Activated CD4-positive, alpha-beta memory T cell treated with anti-CD3 and anti-CD28 coated beads for 36 hours (primary cell): Measurements from ENCODE around the gene FBXO38. TPM values are rescaled to one million over a fixed set of nuclear protein-coding genes. Genes with fewer than 3 reads are reported as not detected.

Experiments
- CTCF ChIA-PET: fragments of 350-600 bp; sonication (Branson Sonifier 250); formaldehyde crosslinking; loops from one replicate; lab custom pipeline; 2021; ENCODE audit warnings: antibody characterized with exemption, inconsistent platforms; lab: Charles Lee
- POLR2A ChIA-PET: fragments of 350-600 bp; sonication (Branson Sonifier 250); formaldehyde crosslinking; loops from one replicate; lab custom pipeline; 2021; ENCODE audit warnings: antibody characterized with exemption; lab: Charles Lee
- DNase-seq: peaks from one replicate; pipeline ENCODE4 v3.0.0-alpha.2; 2020
- H3K27ac Mint-ChIP-seq: one replicate; pipeline ENCODE4 v1.8.0; 2021; ENCODE audit warnings: mixed read lengths
- H3K27me3 Mint-ChIP-seq: one replicate; pipeline ENCODE4 v1.8.0; 2021; ENCODE audit warnings: mixed read lengths
- H3K36me3 Mint-ChIP-seq: one replicate; pipeline ENCODE4 v1.8.0; 2021; ENCODE audit warnings: mixed read lengths
- H3K4me1 Mint-ChIP-seq: one replicate; pipeline ENCODE4 v1.8.0; 2021; ENCODE audit warnings: low read depth, mixed read lengths
- H3K4me3 Mint-ChIP-seq: one replicate; pipeline ENCODE4 v1.8.0; 2021; ENCODE audit warnings: mild to moderate bottlenecking, mixed read lengths
- H3K9me3 Mint-ChIP-seq: one replicate; pipeline ENCODE4 v1.8.0; 2021; ENCODE audit warnings: mixed read lengths
- intact Hi-C: fragments of 100-400 bp; cut with micrococcal nuclease; formaldehyde crosslinking; loops from one replicate; pipeline ENCODE4 v1.15.1; 2023
- total RNA-seq, 2 experiments: library from RNA; stranded (reverse); gene quantifications; one replicate each; pipeline ENCODE4 v1.2.3, GENCODE V29; 2021

The FBXO38 gene
- total RNA-seq, 2 experiments from 2014 or later = 43.1 to 45.0 TPM

GRCh38 chr5:148408092-148408491 lies 24.3 kb downstream of the FBXO38 start:
- Mint-ChIP-seq H3K27ac (peak overlapping the region; percentile 43), H3K36me3 (peaks cover 58% of the 10 kb centered on the region), H3K4me3 (no peak overlapping the region), H3K27me3 (no peaks in the 10 kb centered on the region), H3K4me1 (peaks cover 20% of the 10 kb centered on the region), H3K9me3 (no peaks in the 10 kb centered on the region)
- ChIA-PET CTCF (no interaction called here), POLR2A (interaction anchor here (0.6 to 0.9 kb wide), 2 partner anchors 20 to 93 kb away, joined by 3 read pairs; no protein-coding TSS in a partner anchor)
- intact Hi-C loops = no loop called here
- no peak for DNase-seq

- Mint-ChIP-seq H3K9me3 (no peaks in the 10 kb centered on the region), H3K36me3 (peaks cover 55% of the 10 kb centered on the region), H3K27me3 (no peaks in the 10 kb centered on the region), H3K27ac (peak overlapping the region; percentile 59), H3K4me1 (peaks cover 13% of the 10 kb centered on the region), H3K4me3 (no peak overlapping the region)
- POLR2A ChIA-PET = no interaction called here
- CTCF ChIA-PET = interaction anchor here (0.9 to 2.4 kb wide), 3 partner anchors 28 to 321 kb away, joined by 3 to 7 read pairs (median 3); partner anchors contain the start of gene FBXO38
- intact Hi-C loops = no loop called here
- no peak for DNase-seq
Observed at GRCh38 chr5:148412124-148412523, 28.4 kb downstream of the FBXO38 start.

GRCh38 chr5:148414833-148415232 lies 31.1 kb downstream of the FBXO38 start:
- CTCF ChIA-PET = no interaction called here

GRCh38 chr5:148416416-148416815 lies 32.7 kb downstream of the FBXO38 start:
- H3K9me3 Mint-ChIP-seq = no peaks in the 10 kb centered on the region
- no peak for DNase-seq
- no peaks in the 10 kb centered on the region for H3K27me3 Mint-ChIP-seq
- intact Hi-C loops = no loop called here
- H3K36me3 Mint-ChIP-seq = peaks cover 45% of the 10 kb centered on the region
- peaks cover 5% of the 10 kb centered on the region for H3K4me1 Mint-ChIP-seq
- no peak overlapping the region for H3K4me3 Mint-ChIP-seq
- ChIA-PET CTCF (interaction anchor here (0.6 kb wide), 1 partner anchor 26 kb away, joined by 3 read pairs; no protein-coding TSS in a partner anchor), POLR2A (no interaction called here)
- H3K27ac Mint-ChIP-seq = no peak overlapping the region

More at GRCh38 chr5:148414833-148415232, 31.1 kb downstream of the FBXO38 start:
- no peak overlapping the region for H3K4me3 Mint-ChIP-seq
- intact Hi-C loops = no loop called here
- H3K4me1 Mint-ChIP-seq = peaks cover 5% of the 10 kb centered on the region
- POLR2A ChIA-PET = no interaction called here
- H3K36me3 Mint-ChIP-seq = peaks cover 57% of the 10 kb centered on the region
- H3K9me3 Mint-ChIP-seq = no peaks in the 10 kb centered on the region
- no peak overlapping the region for H3K27ac Mint-ChIP-seq
- H3K27me3 Mint-ChIP-seq = no peaks in the 10 kb centered on the region
- DNase-seq = no peak

GRCh38 chr5:148416921-148417320 lies 33.2 kb downstream of the FBXO38 start:
- Mint-ChIP-seq H3K4me1 (peaks cover 8% of the 10 kb centered on the region), H3K27ac (no peak overlapping the region)

GRCh38 chr5:148418511-148418910 lies 34.8 kb downstream of the FBXO38 start:
- Mint-ChIP-seq H3K4me3 (no peak overlapping the region), H3K4me1 (peaks cover 4% of the 10 kb centered on the region), H3K27ac (no peak overlapping the region), H3K9me3 (no peaks in the 10 kb centered on the region), H3K36me3 (peaks cover 47% of the 10 kb centered on the region), H3K27me3 (no peaks in the 10 kb centered on the region)
- intact Hi-C loops = no loop called here
- no peak for DNase-seq
- CTCF ChIA-PET = no interaction called here
- POLR2A ChIA-PET = no interaction called here

More at GRCh38 chr5:148416921-148417320, 33.2 kb downstream of the FBXO38 start:
- DNase-seq = no peak
- H3K27me3 Mint-ChIP-seq = no peaks in the 10 kb centered on the region
- intact Hi-C loops = no loop called here
- CTCF ChIA-PET = interaction anchor here (0.5 to 0.6 kb wide), 2 partner anchors 11 to 26 kb away, joined by 3 read pairs; no protein-coding TSS in a partner anchor
- POLR2A ChIA-PET = no interaction called here
- H3K9me3 Mint-ChIP-seq = no peaks in the 10 kb centered on the region
- H3K36me3 Mint-ChIP-seq = peaks cover 48% of the 10 kb centered on the region
- no peak overlapping the region for H3K4me3 Mint-ChIP-seq

GRCh38 chr5:148421661-148422060 lies 37.9 kb downstream of the FBXO38 start:
- CTCF ChIA-PET = interaction anchor here (1.0 to 1.7 kb wide), 2 partner anchors 22 to 320 kb away, joined by 5 read pairs; no protein-coding TSS in a partner anchor
- peak overlapping the region; percentile 11 for H3K27ac Mint-ChIP-seq
- no peaks in the 10 kb centered on the region for H3K27me3 Mint-ChIP-seq
- intact Hi-C loops = no loop called here
- peaks cover 8% of the 10 kb centered on the region for H3K4me1 Mint-ChIP-seq
- H3K36me3 Mint-ChIP-seq = peaks cover 55% of the 10 kb centered on the region
- no peak for DNase-seq
- H3K9me3 Mint-ChIP-seq = no peaks in the 10 kb centered on the region
- POLR2A ChIA-PET = no interaction called here
- H3K4me3 Mint-ChIP-seq = no peak overlapping the region

GRCh38 chr5:148425808-148426207 lies 42.0 kb downstream of the FBXO38 start:
- Mint-ChIP-seq H3K4me1 (peaks cover 14% of the 10 kb centered on the region), H3K36me3 (peaks cover 64% of the 10 kb centered on the region), H3K4me3 (no peak overlapping the region), H3K27me3 (no peaks in the 10 kb centered on the region), H3K27ac (peak overlapping the region; percentile 39), H3K9me3 (no peaks in the 10 kb centered on the region)
- ChIA-PET CTCF (no interaction called here), POLR2A (no interaction called here)
- DNase-seq = no peak
- intact Hi-C loops = no loop called here

GRCh38 chr5:148426514-148426913 lies 42.8 kb downstream of the FBXO38 start:
- peaks cover 14% of the 10 kb centered on the region for H3K4me1 Mint-ChIP-seq
- POLR2A ChIA-PET = no interaction called here
- intact Hi-C loops = no loop called here
- H3K27me3 Mint-ChIP-seq = no peaks in the 10 kb centered on the region
- H3K4me3 Mint-ChIP-seq = no peak overlapping the region
- DNase-seq = no peak
- no peak overlapping the region for H3K27ac Mint-ChIP-seq
- H3K36me3 Mint-ChIP-seq = peaks cover 64% of the 10 kb centered on the region
- CTCF ChIA-PET = interaction anchor here (0.5 to 1.1 kb wide), 2 partner anchors 25 to 56 kb away, joined by 3 read pairs; no protein-coding TSS in a partner anchor
- no peaks in the 10 kb centered on the region for H3K9me3 Mint-ChIP-seq

- ChIA-PET CTCF (interaction anchor here (1.1 kb wide), 1 partner anchor 55 kb away, joined by 3 read pairs; no protein-coding TSS in a partner anchor), POLR2A (no interaction called here)
- Mint-ChIP-seq H3K27me3 (no peaks in the 10 kb centered on the region), H3K4me1 (peaks cover 10% of the 10 kb centered on the region), H3K4me3 (no peak overlapping the region), H3K36me3 (peaks cover 55% of the 10 kb centered on the region), H3K9me3 (no peaks in the 10 kb centered on the region), H3K27ac (no peak overlapping the region)
- intact Hi-C loops = no loop called here
- no peak for DNase-seq
Observed at GRCh38 chr5:148427370-148428042, 43.7 kb downstream of the FBXO38 start.

- no peak for DNase-seq
- no peak overlapping the region for H3K27ac Mint-ChIP-seq
- H3K4me1 Mint-ChIP-seq = peaks cover 10% of the 10 kb centered on the region
- peaks cover 58% of the 10 kb centered on the region for H3K36me3 Mint-ChIP-seq
- CTCF ChIA-PET = interaction anchor here (0.7 kb wide), 1 partner anchor 249 kb away, joined by 3 read pairs; no protein-coding TSS in a partner anchor
- intact Hi-C loops = no loop called here
- no peaks in the 10 kb centered on the region for H3K9me3 Mint-ChIP-seq
- H3K27me3 Mint-ChIP-seq = no peaks in the 10 kb centered on the region
- POLR2A ChIA-PET = no interaction called here
- H3K4me3 Mint-ChIP-seq = no peak overlapping the region
Observed at GRCh38 chr5:148428848-148429247, 45.1 kb downstream of the FBXO38 start.

- intact Hi-C loops = loop anchor here (10.0 kb wide), 1 partner anchor 681 kb away; no protein-coding TSS in a partner anchor
- Mint-ChIP-seq H3K4me1 (peaks cover 4% of the 10 kb centered on the region), H3K27me3 (no peaks in the 10 kb centered on the region), H3K36me3 (peaks cover 29% of the 10 kb centered on the region), H3K4me3 (no peak overlapping the region), H3K9me3 (no peaks in the 10 kb centered on the region), H3K27ac (no peak overlapping the region)
- DNase-seq = no peak
- ChIA-PET CTCF (no interaction called here), POLR2A (no interaction called here)
Observed at GRCh38 chr5:148433826-148434225, 50.1 kb downstream of the FBXO38 start.
